HG02981 (cell line): ENCODE results near the gene DNAJB7.
"Not testable (repeated sequence)": the region's sequence is repeated elsewhere in the genome, so short reads cannot be mapped to it uniquely, and the experiment has no call there.

Source experiments
- ATAC-seq: cut with Tn5 transposase; IDR thresholded peaks from one replicate; pipeline ENCODE4 v1.9.1; 2021; ENCODE audit warnings: mild to moderate bottlenecking, moderate library complexity; ENCODE audit not compliant: unreplicated experiment

Gene DNAJB7

GRCh38 chr22:40845816-40846215 lies 16.1 kb downstream of the DNAJB7 start:
- ATAC-seq = not testable (repeated sequence)

GRCh38 chr22:40844951-40845350 lies 17.0 kb downstream of the DNAJB7 start:
- no peak for ATAC-seq

GRCh38 chr22:40838486-40838885 lies 23.4 kb downstream of the DNAJB7 start:
- ATAC-seq = no peak

GRCh38 chr22:40834619-40835018 lies 27.3 kb downstream of the DNAJB7 start:
- ATAC-seq = no peak

GRCh38 chr22:40829131-40829530 lies 32.8 kb downstream of the DNAJB7 start:
- no peak for ATAC-seq

GRCh38 chr22:40826984-40827741 lies 34.8 kb downstream of the DNAJB7 start:
- no peak for ATAC-seq

- not testable (repeated sequence) for ATAC-seq
These were observed 35.6 kb downstream of the DNAJB7 start for GRCh38 chr22:40826292-40826691.

- ATAC-seq = no peak
These were observed 38.5 kb downstream of the DNAJB7 start for GRCh38 chr22:40823426-40823825.

GRCh38 chr22:40819599-40820140 lies 42.2 kb downstream of the DNAJB7 start:
- no peak for ATAC-seq

- peak; percentile 75 for ATAC-seq
These were observed 42.9 kb downstream of the DNAJB7 start, which contains the start of gene SLC25A17 for GRCh38 chr22:40818747-40819598. Gene SLC25A17 (minus strand): TSS chr22:40819346. CDS start chr22:40819248, 98 bp downstream.

- ATAC-seq = no peak
These were observed 43.6 kb downstream of the DNAJB7 start for GRCh38 chr22:40818192-40818746.

- ATAC-seq = no peak
These were observed 44.2 kb downstream of the DNAJB7 start for GRCh38 chr22:40817737-40818136.

GRCh38 chr22:40813912-40814315 lies 48.0 kb downstream of the DNAJB7 start:
- no peak for ATAC-seq
